ENCODE results near the gene PPFIA4.

GRCh38 chr1:203060115-203060514 is 33.8 kb downstream of the PPFIA4 start:
- no peak for TF ChIP-seq CTCF (IDR thresholded peaks at IDR 0.05 in 8 of 11, conservative IDR thresholded peaks at IDR 0.05 in 3 of 11)
- no peak for TF ChIP-seq POLR2A (IDR thresholded peaks at IDR 0.05)

Measured in spleen (tissue), 7 donors.